Osteocyte (in vitro differentiated cells): Measurements from ENCODE around the gene LGMN. TPM values are rescaled to one million over a fixed set of nuclear protein-coding genes. Genes with fewer than 3 reads are reported as not detected.

Experiments used
- DNase-seq: peaks from one replicate; pipeline ENCODE4 v3.0.0; 2021; ENCODE audit warnings: mixed read lengths; ENCODE audit not compliant: unreplicated experiment; ENCODE audit errors: extremely low spot score
- H3K27ac Mint-ChIP-seq: one replicate; pipeline ENCODE4 v1.8.0; 2021; ENCODE audit warnings: mild to moderate bottlenecking, mixed read lengths; ENCODE audit not compliant: unreplicated experiment
- H3K27me3 Mint-ChIP-seq: one replicate; pipeline ENCODE4 v1.8.0; 2021; ENCODE audit warnings: mixed read lengths; ENCODE audit not compliant: unreplicated experiment
- H3K36me3 Mint-ChIP-seq: one replicate; pipeline ENCODE4 v1.8.0; 2021; ENCODE audit warnings: mixed read lengths; ENCODE audit not compliant: unreplicated experiment
- H3K4me1 Mint-ChIP-seq: one replicate; pipeline ENCODE4 v1.8.0; 2021; ENCODE audit warnings: mixed read lengths; ENCODE audit not compliant: unreplicated experiment
- H3K4me3 Mint-ChIP-seq: one replicate; pipeline ENCODE4 v1.8.0; 2021; ENCODE audit warnings: mild to moderate bottlenecking, moderate library complexity, mixed read lengths; ENCODE audit not compliant: unreplicated experiment
- H3K9me3 Mint-ChIP-seq: one replicate; pipeline ENCODE4 v1.8.0; 2021; ENCODE audit warnings: mixed read lengths; ENCODE audit not compliant: unreplicated experiment
- CTCF ChIP-seq: fragments of 200-600 bp; sonication (generic); IDR thresholded peaks from 2 replicates; pipeline ENCODE4 v1.5.0; 2021; ENCODE audit warnings: antibody characterized with exemption, mild to moderate bottlenecking, moderate library complexity
- total RNA-seq: library from RNA; stranded (reverse); gene quantifications from 2 replicates; pipeline ENCODE4 v1.2.1, GENCODE V29; 2021

The LGMN gene
- total RNA-seq, 1 donor from 2014 or later: 66.3 TPM

GRCh38 chr14:92731622-92732115, 16.8 kb downstream of the LGMN start:
- H3K9me3 Mint-ChIP-seq: peaks cover 2% of the 10 kb centered on the region
- DNase-seq: no peak
- H3K4me1 Mint-ChIP-seq: peaks cover 7% of the 10 kb centered on the region
- H3K27ac Mint-ChIP-seq: no peak overlapping the region
- H3K4me3 Mint-ChIP-seq: no peak overlapping the region
- H3K36me3 Mint-ChIP-seq: peaks cover 26% of the 10 kb centered on the region
- TF ChIP-seq CTCF: no peak
- no peaks in the 10 kb centered on the region for H3K27me3 Mint-ChIP-seq

GRCh38 chr14:92729634-92730358, 18.6 kb downstream of the LGMN start:
- H3K27ac Mint-ChIP-seq: peak overlapping the region; percentile 27
- no peak overlapping the region for H3K4me3 Mint-ChIP-seq
- TF ChIP-seq CTCF: no peak
- H3K36me3 Mint-ChIP-seq: peaks cover 31% of the 10 kb centered on the region
- H3K27me3 Mint-ChIP-seq: no peaks in the 10 kb centered on the region
- peaks cover 13% of the 10 kb centered on the region for H3K4me1 Mint-ChIP-seq
- peaks cover 3% of the 10 kb centered on the region for H3K9me3 Mint-ChIP-seq
- no peak for DNase-seq

GRCh38 chr14:92728759-92729364, 19.6 kb downstream of the LGMN start:
- Mint-ChIP-seq H3K4me3 (no peak overlapping the region), H3K4me1 (peaks cover 13% of the 10 kb centered on the region), H3K27ac (no peak overlapping the region), H3K27me3 (no peaks in the 10 kb centered on the region), H3K36me3 (peaks cover 31% of the 10 kb centered on the region), H3K9me3 (peaks cover 3% of the 10 kb centered on the region)
- TF ChIP-seq CTCF: no peak
- no peak for DNase-seq

GRCh38 chr14:92726933-92727262, 21.5 kb downstream of the LGMN start:
- no peak overlapping the region for H3K27ac Mint-ChIP-seq
- TF ChIP-seq CTCF: no peak
- no peaks in the 10 kb centered on the region for H3K27me3 Mint-ChIP-seq
- peaks cover 13% of the 10 kb centered on the region for H3K4me1 Mint-ChIP-seq
- H3K4me3 Mint-ChIP-seq: no peak overlapping the region
- DNase-seq: no peak
- H3K9me3 Mint-ChIP-seq: peaks cover 3% of the 10 kb centered on the region
- peaks cover 27% of the 10 kb centered on the region for H3K36me3 Mint-ChIP-seq

GRCh38 chr14:92726135-92726932, 22.1 kb downstream of the LGMN start:
- peaks cover 3% of the 10 kb centered on the region for H3K9me3 Mint-ChIP-seq
- H3K27ac Mint-ChIP-seq: no peak overlapping the region
- H3K36me3 Mint-ChIP-seq: peaks cover 24% of the 10 kb centered on the region
- H3K4me3 Mint-ChIP-seq: no peak overlapping the region
- H3K27me3 Mint-ChIP-seq: no peaks in the 10 kb centered on the region
- no peak for TF ChIP-seq CTCF
- peaks cover 13% of the 10 kb centered on the region for H3K4me1 Mint-ChIP-seq
- no peak for DNase-seq
